ENCODE data around the gene LINGO1. TPM values are rescaled to one million over a fixed set of nuclear protein-coding genes. Genes with fewer than 3 reads are reported as not detected.

Gene LINGO1
- total RNA-seq (10 to 100 TPM in 1 of 4 donors, 1 to 10 TPM in 3; 5.7 to 12.1 (median 8.6) TPM), polyA plus RNA-seq (5.1 TPM)
- long read RNA-seq, donor 1, transcript LINGO1-201 (2 exons, 3,055 nt), result major isoform, 6 of 22 reads
- long read RNA-seq, donor 1, partial matches to known transcripts, result 0 of 22 reads
- long read RNA-seq, donor 1, other reads (novel, unspliced or antisense), result 16 of 22 reads
- long read RNA-seq, donor 2, partial matches to known transcripts, result 0 of 17 reads
- long read RNA-seq, donor 2, other reads (novel, unspliced or antisense), result 14 of 17 reads
- long read RNA-seq, donor 3, partial matches to known transcripts, result 0 of 8 reads
- long read RNA-seq, donor 3, other reads (novel, unspliced or antisense), result 8 of 8 reads
- long read RNA-seq, donor 4, partial matches to known transcripts, result 0 of 9 reads
- long read RNA-seq, donor 4, other reads (novel, unspliced or antisense), result 6 of 9 reads

GRCh38 chr15:77632534-77633133, at the start of gene LINGO1:
LINGO1 (minus strand) TSS chr15:77632912; CDS start chr15:77632315, 597 bp downstream.
- H3K4me3 ChIP-seq (ENCODE audit: low read length), result peak within 1 kb of the TSS; percentile 81
- DNase-seq (peak in 2 of 3 donors; percentile 63 to 74), ATAC-seq (peak; percentile 21 to 34)
- WGBS, result under 1% methylated on average over 87 of the region's 88 CpGs
- no peaks in the 10 kb centered on the region for H3K4me1 ChIP-seq (ENCODE audit: control insufficient read depth, insufficient read depth, low read length)
- no peak within 1 kb of the TSS for H3K27ac ChIP-seq (ENCODE audit: low read length)
- intact Hi-C loops (cut with DNase I), result loop anchor here in 2 of 4 donors (5.0 to 10.0 kb wide), 2 partner anchors 190 to 518 kb away; no protein-coding TSS in a partner anchor
- no peaks in the 10 kb centered on the region for H3K27me3 ChIP-seq (ENCODE audit: control insufficient read depth, insufficient read depth)
- H3K9me3 ChIP-seq (ENCODE audit: control insufficient read depth, low read length), result no peaks in the 10 kb centered on the region

GRCh38 chr15:77681362-77681761, 48.6 kb upstream of the LINGO1 start:
- no peak overlapping the region for H3K4me3 ChIP-seq (ENCODE audit: low read length)
- intact Hi-C loops (cut with DNase I), result no loop called here
- WGBS, result 63% methylated on average over 2 of the region's 2 CpGs
- ATAC-seq, result no peak
- H3K27ac ChIP-seq (ENCODE audit: low read length), result no peak overlapping the region
- no peak for DNase-seq
- no peaks in the 10 kb centered on the region for H3K9me3 ChIP-seq (ENCODE audit: control insufficient read depth, low read length)
- no peaks in the 10 kb centered on the region for H3K4me1 ChIP-seq (ENCODE audit: control insufficient read depth, insufficient read depth, low read length)
- H3K27me3 ChIP-seq (ENCODE audit: control insufficient read depth, insufficient read depth), result no peaks in the 10 kb centered on the region

DNA sequence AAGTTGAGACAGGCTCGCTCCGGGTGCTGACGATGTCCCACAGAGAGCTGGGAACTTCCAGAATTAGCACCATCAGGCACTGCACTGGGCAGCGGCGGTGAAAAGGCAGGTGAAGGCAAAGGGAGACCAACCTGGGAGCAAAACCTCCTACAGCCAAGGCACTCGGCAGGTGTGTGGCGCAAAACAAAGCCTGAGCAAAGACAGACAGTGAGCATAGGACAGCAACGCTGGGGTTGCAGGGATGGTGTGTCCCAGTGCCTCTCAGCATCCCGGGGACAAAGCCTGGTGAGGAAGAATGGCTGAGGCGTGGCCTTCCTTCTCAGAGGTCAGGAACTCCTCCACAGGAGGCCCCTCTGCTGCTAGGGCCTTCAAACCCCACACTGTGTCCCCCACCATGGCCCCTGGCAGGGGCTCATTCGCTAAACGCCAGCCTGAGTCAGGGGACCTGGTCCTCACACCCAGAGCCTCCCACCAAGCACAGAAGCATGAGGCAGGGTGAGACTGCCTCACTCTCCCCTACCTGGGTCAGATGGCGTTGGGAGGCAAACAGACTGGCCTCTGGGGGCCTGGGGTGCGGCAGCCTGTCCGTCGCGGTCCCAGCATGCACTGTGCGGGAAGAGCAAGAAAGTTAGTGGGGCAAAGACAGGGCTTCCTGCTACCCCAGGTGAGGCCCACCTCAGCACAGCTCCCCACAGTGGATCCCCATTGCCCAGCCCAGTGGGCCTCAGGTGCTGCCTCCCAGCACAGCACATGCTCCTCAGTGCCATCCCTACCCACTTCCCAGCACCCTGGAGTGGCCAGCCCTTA, 44.1 kb upstream of the LINGO1 start:
- H3K27ac ChIP-seq (ENCODE audit: low read length), result no peak overlapping the region
- no peaks in the 10 kb centered on the region for H3K9me3 ChIP-seq (ENCODE audit: control insufficient read depth, low read length)
- no peak overlapping the region for H3K4me3 ChIP-seq (ENCODE audit: low read length)
- H3K4me1 ChIP-seq (ENCODE audit: control insufficient read depth, insufficient read depth, low read length), result no peaks in the 10 kb centered on the region
- no peak for ATAC-seq
- H3K27me3 ChIP-seq (ENCODE audit: control insufficient read depth, insufficient read depth), result no peaks in the 10 kb centered on the region
- WGBS, result 74% methylated on average over 18 of the region's 18 CpGs
- intact Hi-C loops (cut with DNase I), result no loop called here
- DNase-seq, result peak in 1 of 3 donors; percentile 7

DNA sequence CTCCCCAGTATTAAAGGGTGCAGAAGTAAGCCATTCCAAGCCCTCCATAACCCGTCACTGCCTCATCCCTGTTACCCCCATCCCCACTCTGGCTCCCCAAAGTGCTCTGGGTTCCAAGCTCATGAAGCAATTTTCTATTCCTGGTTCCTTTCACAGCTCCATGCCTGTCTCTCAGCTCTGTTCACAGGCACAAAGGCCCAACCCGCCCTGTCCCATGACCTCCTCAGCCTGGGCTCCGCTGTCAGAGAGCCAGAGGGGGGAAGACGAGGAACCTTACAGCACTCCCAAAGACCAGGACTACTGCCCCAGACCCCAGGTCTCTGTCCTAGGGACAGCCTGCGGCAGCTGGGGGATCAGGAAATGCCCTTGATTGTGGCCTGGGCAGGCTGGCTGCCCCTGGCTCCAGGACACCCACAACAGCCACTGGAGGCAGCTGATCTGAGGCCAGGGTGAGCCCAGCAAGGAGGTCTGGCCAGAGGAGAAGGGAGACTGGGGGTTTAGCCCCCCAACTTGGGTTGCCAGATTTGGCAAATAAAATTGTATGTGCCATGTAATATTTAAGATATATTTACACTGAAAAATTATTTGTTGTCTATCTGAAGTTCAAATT, 43.2 kb upstream of the LINGO1 start:
- peak in 1 of 3 donors; percentile 22 for DNase-seq
- ATAC-seq, result peak in 1 of 2 donors; percentile 6
- Histone ChIP-seq H3K4me3 (ENCODE audit: low read length) (no peak overlapping the region), H3K9me3 (ENCODE audit: control insufficient read depth, low read length) (no peaks in the 10 kb centered on the region), H3K4me1 (ENCODE audit: control insufficient read depth, insufficient read depth, low read length) (no peaks in the 10 kb centered on the region), H3K27me3 (ENCODE audit: control insufficient read depth, insufficient read depth) (no peaks in the 10 kb centered on the region), H3K27ac (ENCODE audit: low read length) (peak overlapping the region; percentile 7)
- intact Hi-C loops (cut with DNase I), result no loop called here
- 55% methylated on average over 5 of the region's 5 CpGs for WGBS

DNA sequence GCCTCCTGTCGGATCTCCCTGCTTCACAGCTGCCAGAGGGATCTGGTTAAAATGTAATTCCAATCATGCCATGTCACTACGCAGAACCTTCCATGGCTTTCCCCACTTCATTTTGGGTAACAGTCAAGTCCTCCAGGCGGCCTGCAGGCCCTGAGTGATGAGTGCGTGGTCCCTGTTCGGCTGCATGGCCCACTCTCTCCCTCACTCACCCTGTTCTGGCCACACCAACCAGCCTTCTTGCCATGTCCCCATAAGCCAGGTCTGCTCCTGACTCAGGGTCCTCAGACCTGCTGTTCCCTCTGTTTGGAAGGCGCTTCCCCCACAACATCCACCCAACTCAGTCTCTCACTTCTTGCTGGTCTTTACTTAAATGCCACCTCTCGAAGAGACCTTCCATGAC, 41.6 kb upstream of the LINGO1 start:
- 78% methylated on average over 7 of the region's 7 CpGs for WGBS
- no peak overlapping the region for H3K4me3 ChIP-seq (ENCODE audit: low read length)
- ATAC-seq (no peak), DNase-seq (no peak)
- H3K27ac ChIP-seq (ENCODE audit: low read length), result no peak overlapping the region
- no peaks in the 10 kb centered on the region for H3K9me3 ChIP-seq (ENCODE audit: control insufficient read depth, low read length)
- intact Hi-C loops (cut with DNase I), result no loop called here
- H3K27me3 ChIP-seq (ENCODE audit: control insufficient read depth, insufficient read depth), result no peaks in the 10 kb centered on the region
- H3K4me1 ChIP-seq (ENCODE audit: control insufficient read depth, insufficient read depth, low read length), result no peaks in the 10 kb centered on the region

- H3K4me3 ChIP-seq (ENCODE audit: low read length), result no peak overlapping the region
- H3K4me1 ChIP-seq (ENCODE audit: control insufficient read depth, insufficient read depth, low read length), result no peaks in the 10 kb centered on the region
- DNase-seq (no peak), ATAC-seq (no peak)
- intact Hi-C loops (cut with DNase I), result no loop called here
- H3K27ac ChIP-seq (ENCODE audit: low read length), result no peak overlapping the region
- no peaks in the 10 kb centered on the region for H3K9me3 ChIP-seq (ENCODE audit: control insufficient read depth, low read length)
- H3K27me3 ChIP-seq (ENCODE audit: control insufficient read depth, insufficient read depth), result no peaks in the 10 kb centered on the region
- WGBS, result 69% methylated on average over 5 of the region's 5 CpGs
Observed at GRCh38 chr15:77673866-77674265, 41.2 kb upstream of the LINGO1 start.

- H3K27ac ChIP-seq (ENCODE audit: low read length), result no peak overlapping the region
- DNase-seq (no peak), ATAC-seq (peak; percentile 55 to 56)
- intact Hi-C loops (cut with DNase I), result no loop called here
- H3K4me1 ChIP-seq (ENCODE audit: control insufficient read depth, insufficient read depth, low read length), result no peaks in the 10 kb centered on the region
- H3K4me3 ChIP-seq (ENCODE audit: low read length), result no peak overlapping the region
- H3K27me3 ChIP-seq (ENCODE audit: control insufficient read depth, insufficient read depth), result no peaks in the 10 kb centered on the region
- WGBS, result 24% methylated on average over 7 of the region's 7 CpGs
- no peaks in the 10 kb centered on the region for H3K9me3 ChIP-seq (ENCODE audit: control insufficient read depth, low read length)
Observed at GRCh38 chr15:77672135-77672534, 39.4 kb upstream of the LINGO1 start.

GRCh38 chr15:77671362-77672056, 38.8 kb upstream of the LINGO1 start:
- 47% methylated on average over 13 of the region's 13 CpGs for WGBS
- DNase-seq, result peak; percentile 41 to 77 (median 73)
- intact Hi-C loops (cut with DNase I), result no loop called here
- peak overlapping the region; percentile 53 for H3K27ac ChIP-seq (ENCODE audit: low read length)
- H3K9me3 ChIP-seq (ENCODE audit: control insufficient read depth, low read length), result no peaks in the 10 kb centered on the region
- no peaks in the 10 kb centered on the region for H3K27me3 ChIP-seq (ENCODE audit: control insufficient read depth, insufficient read depth)
- no peaks in the 10 kb centered on the region for H3K4me1 ChIP-seq (ENCODE audit: control insufficient read depth, insufficient read depth, low read length)
- H3K4me3 ChIP-seq (ENCODE audit: low read length), result no peak overlapping the region
- ATAC-seq, result peak; percentile 82 to 83

DNA sequence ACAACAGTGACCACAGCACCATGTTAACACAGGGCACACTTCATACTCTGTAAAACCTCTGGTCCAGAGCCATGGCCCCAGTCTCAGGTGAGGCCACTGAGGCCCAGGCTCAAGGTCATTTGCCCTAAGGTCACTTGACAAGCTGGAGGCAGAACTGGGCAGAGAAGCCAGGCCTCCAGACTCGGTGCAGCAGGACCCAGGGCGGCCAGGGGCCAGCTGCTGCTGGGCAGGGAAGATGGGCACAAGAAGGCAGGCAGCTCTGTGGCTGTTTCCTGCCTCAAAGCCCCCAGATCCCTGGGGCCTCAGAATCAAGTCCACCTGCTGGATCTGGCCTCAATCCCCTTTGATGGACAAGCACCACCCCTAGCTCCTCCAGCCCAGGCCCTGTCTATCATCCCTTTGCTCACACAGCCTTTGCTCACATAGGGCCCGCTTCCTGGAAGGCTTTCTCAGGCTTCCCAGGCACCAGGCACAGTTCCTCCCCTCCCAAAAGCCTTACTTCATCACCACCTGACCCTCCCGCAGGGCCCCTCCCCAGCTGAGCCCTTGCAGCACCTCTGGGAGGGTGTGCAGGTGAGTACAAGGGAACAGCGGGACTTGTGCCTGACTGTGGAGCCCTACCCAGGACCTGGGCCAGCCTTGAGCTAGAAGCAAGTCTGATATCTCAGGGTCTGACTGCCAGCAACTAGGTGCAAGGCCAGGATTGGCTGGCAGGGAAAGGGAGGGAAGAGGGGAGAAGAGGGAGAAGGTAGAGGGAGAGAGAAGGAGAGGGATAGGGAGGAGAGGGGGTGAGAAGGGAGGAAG, 38.0 kb upstream of the LINGO1 start:
- DNase-seq, result no peak
- H3K4me1 ChIP-seq (ENCODE audit: control insufficient read depth, insufficient read depth, low read length), result no peaks in the 10 kb centered on the region
- H3K27me3 ChIP-seq (ENCODE audit: control insufficient read depth, insufficient read depth), result no peaks in the 10 kb centered on the region
- intact Hi-C loops (cut with DNase I), result no loop called here
- WGBS, result 82% methylated on average over 5 of the region's 5 CpGs
- peak overlapping the region; percentile 53 for H3K27ac ChIP-seq (ENCODE audit: low read length)
- ATAC-seq, result peak; percentile 7 to 17
- no peaks in the 10 kb centered on the region for H3K9me3 ChIP-seq (ENCODE audit: control insufficient read depth, low read length)
- no peak overlapping the region for H3K4me3 ChIP-seq (ENCODE audit: low read length)
